OCI-LY7 (cell line): ENCODE results near the gene TBC1D1. TPM values are rescaled to one million over a fixed set of nuclear protein-coding genes. Genes with fewer than 3 reads are reported as not detected.

Experiments used
- BruUV-seq: library from RNA; stranded (reverse); fragments of 400-500 nt; replicated peaks from 2 replicates; lab custom pipeline; 2021; lab: Mats Ljungman, UMichigan
- CTCF ChIA-PET: fragments of 300-600 bp; sonication (Branson Sonifier 250); formaldehyde crosslinking; loops from one replicate; lab custom pipeline; 2022; ENCODE audit warnings: antibody characterized with exemption; ENCODE audit not compliant: unreplicated experiment; lab: Charles Lee
- POLR2A ChIA-PET: fragments of 300-600 bp; sonication (Branson Sonifier 250); formaldehyde crosslinking; loops from one replicate; lab custom pipeline; 2022; ENCODE audit warnings: antibody characterized with exemption; lab: Charles Lee
- DNase-seq: peaks from one replicate; pipeline ENCODE4 v3.0.0-alpha.2; 2015; ENCODE audit warnings: low spot score
- H2AFZ ChIP-seq: fragments of 200-600 bp; sonication (generic), shearing (Covaris generic); 2 replicates; pipeline ENCODE4 v1.6.1; 2014; ENCODE audit warnings: mild to moderate bottlenecking, antibody characterized with exemption, low read length, moderate library complexity
- H3K27ac ChIP-seq: fragments of 200-600 bp; sonication (generic); 2 replicates; pipeline ENCODE4 v1.5.1; 2014; ENCODE audit warnings: mixed run types, low read depth, mild to moderate bottlenecking, moderate library complexity, low read length, inconsistent platforms; ENCODE audit not compliant: poor library complexity, severe bottlenecking
- H3K36me3 ChIP-seq: fragments of 200-600 bp; sonication (generic); 2 replicates; pipeline ENCODE4 v1.6.1; 2014; ENCODE audit warnings: mild to moderate bottlenecking, antibody characterized with exemption, low read length, moderate library complexity, mixed read lengths; ENCODE audit not compliant: insufficient read depth
- H3K4me1 ChIP-seq: fragments of 200-600 bp; sonication (generic); 2 replicates; pipeline ENCODE4 v1.5.1; 2014; ENCODE audit warnings: mild to moderate bottlenecking, low read length; ENCODE audit not compliant: insufficient read depth, poor library complexity, severe bottlenecking
- H3K4me2 ChIP-seq: fragments of 200-600 bp; sonication (generic); 2 replicates; pipeline ENCODE4 v1.6.1; 2014; ENCODE audit warnings: mild to moderate bottlenecking, low read length
- H3K4me3 ChIP-seq: fragments of 200-600 bp; sonication (generic); 2 replicates; pipeline ENCODE4 v1.5.1; 2014; ENCODE audit warnings: mild to moderate bottlenecking, low read depth, low read length; ENCODE audit not compliant: poor library complexity, severe bottlenecking
- H3K79me2 ChIP-seq: fragments of 200-600 bp; sonication (generic); 2 replicates; pipeline ENCODE4 v1.6.1; 2016; ENCODE audit warnings: low read depth, mild to moderate bottlenecking, low read length, moderate library complexity, mixed read lengths; ENCODE audit not compliant: insufficient read depth
- H3K9me2 ChIP-seq: fragments of 200-600 bp; sonication (generic); 2 replicates; pipeline ENCODE4 v1.6.1; 2016; ENCODE audit warnings: mild to moderate bottlenecking, low read length, mixed read lengths; ENCODE audit not compliant: insufficient read depth
- H3K9me3 ChIP-seq: fragments of 200-600 bp; sonication (generic); 2 replicates; pipeline ENCODE4 v1.6.1; 2014; ENCODE audit warnings: mild to moderate bottlenecking, mixed run types, low read length, mixed read lengths
- H4K20me1 ChIP-seq: fragments of 200-600 bp; sonication (generic); 2 replicates; pipeline ENCODE4 v1.6.1; 2014; ENCODE audit warnings: mild to moderate bottlenecking, antibody characterized with exemption, low read length, moderate library complexity, mixed read lengths; ENCODE audit not compliant: insufficient read depth
- EZH2phosphoT487 ChIP-seq: fragments of 200-600 bp; sonication (generic); IDR thresholded peaks from 2 replicates; pipeline ENCODE4 v1.6.1; 2018; ENCODE audit warnings: low read depth, borderline replicate concordance, mild to moderate bottlenecking, mixed run types, antibody characterized with exemption, low read length, moderate library complexity, mixed read lengths
- intact Hi-C: fragments of 100-400 bp; cut with micrococcal nuclease; formaldehyde crosslinking; loops from one replicate; pipeline ENCODE4 v1.10.0; 2022; ENCODE audit not compliant: unreplicated experiment
- total RNA-seq, 2 experiments: library from RNA; depleted of rRNA in 1 of 2; stranded (reverse); fragments of >200 nt in 1 of 2; shearing (Covaris generic) in 1 of 2; gene quantifications; 2 replicates each; pipeline ENCODE4 v1.2.3, GENCODE V29; 2014 to 2022
- TF ChIP-seq, protein P1 (sequence below): fragments of 200-600 bp; sonication (generic); conservative IDR thresholded peaks from 2 replicates; pipeline ENCODE4 v1.5.1; 2014; ENCODE audit warnings: mild to moderate bottlenecking, antibody characterized with exemption, low read length, moderate library complexity, mixed read lengths

The TBC1D1 gene
- total RNA-seq, 2 experiments from 2014 or later, result 539 to 545 TPM

GRCh38 chr4:37908488-37909331 is 17.8 kb downstream of the TBC1D1 start:
- H3K79me2 ChIP-seq, result peaks cover 21% of the 10 kb centered on the region; the same call in 1 of the 2 replicates
- POLR2A ChIA-PET, result interaction anchor here (3.3 kb wide), 1 partner anchor 12 kb away, joined by 13 read pairs; no protein-coding TSS in a partner anchor

GRCh38 chr4:37909332-37910090 is 18.6 kb downstream of the TBC1D1 start:
- H4K20me1 ChIP-seq, result no peaks in the 10 kb centered on the region
- no peak for DNase-seq
- H3K4me1 ChIP-seq, result no peaks in the 10 kb centered on the region
- intact Hi-C loops, result no loop called here
- no peaks in the 10 kb centered on the region for H3K9me3 ChIP-seq
- no TSS peak for BruUV-seq
- no peaks in the 10 kb centered on the region for H3K9me2 ChIP-seq
- no peak overlapping the region for H3K4me3 ChIP-seq
- peaks cover 21% of the 10 kb centered on the region; the same call in 1 of the 2 replicates for H3K79me2 ChIP-seq
- TF ChIP-seq, protein P1, sequence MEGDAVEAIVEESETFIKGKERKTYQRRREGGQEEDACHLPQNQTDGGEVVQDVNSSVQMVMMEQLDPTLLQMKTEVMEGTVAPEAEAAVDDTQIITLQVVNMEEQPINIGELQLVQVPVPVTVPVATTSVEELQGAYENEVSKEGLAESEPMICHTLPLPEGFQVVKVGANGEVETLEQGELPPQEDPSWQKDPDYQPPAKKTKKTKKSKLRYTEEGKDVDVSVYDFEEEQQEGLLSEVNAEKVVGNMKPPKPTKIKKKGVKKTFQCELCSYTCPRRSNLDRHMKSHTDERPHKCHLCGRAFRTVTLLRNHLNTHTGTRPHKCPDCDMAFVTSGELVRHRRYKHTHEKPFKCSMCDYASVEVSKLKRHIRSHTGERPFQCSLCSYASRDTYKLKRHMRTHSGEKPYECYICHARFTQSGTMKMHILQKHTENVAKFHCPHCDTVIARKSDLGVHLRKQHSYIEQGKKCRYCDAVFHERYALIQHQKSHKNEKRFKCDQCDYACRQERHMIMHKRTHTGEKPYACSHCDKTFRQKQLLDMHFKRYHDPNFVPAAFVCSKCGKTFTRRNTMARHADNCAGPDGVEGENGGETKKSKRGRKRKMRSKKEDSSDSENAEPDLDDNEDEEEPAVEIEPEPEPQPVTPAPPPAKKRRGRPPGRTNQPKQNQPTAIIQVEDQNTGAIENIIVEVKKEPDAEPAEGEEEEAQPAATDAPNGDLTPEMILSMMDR, result no peak
- TF ChIP-seq EZH2phosphoT487, result no peak
- H3K36me3 ChIP-seq, result peaks cover 17% of the 10 kb centered on the region
- ChIA-PET POLR2A (no interaction called here), CTCF (no interaction called here)
- H2AFZ ChIP-seq, result no peak overlapping the region
- no peak overlapping the region for H3K27ac ChIP-seq
- no peak overlapping the region for H3K4me2 ChIP-seq

More at GRCh38 chr4:37908488-37909331, 17.8 kb downstream of the TBC1D1 start:
- H3K4me3 ChIP-seq, result no peak overlapping the region
- intact Hi-C loops, result no loop called here
- no TSS peak for BruUV-seq
- H3K9me3 ChIP-seq, result no peaks in the 10 kb centered on the region
- H3K9me2 ChIP-seq, result no peaks in the 10 kb centered on the region
- TF ChIP-seq, protein P1, result no peak
- TF ChIP-seq EZH2phosphoT487, result no peak
- peaks cover 25% of the 10 kb centered on the region for H3K36me3 ChIP-seq
- no peaks in the 10 kb centered on the region for H4K20me1 ChIP-seq
- DNase-seq, result no peak
- H2AFZ ChIP-seq, result no peak overlapping the region
- H3K4me2 ChIP-seq, result no peak overlapping the region
- CTCF ChIA-PET, result no interaction called here
- no peaks in the 10 kb centered on the region for H3K4me1 ChIP-seq
- no peak overlapping the region for H3K27ac ChIP-seq
